ENCODE results near the gene TTF1.

TTF1 gene

GRCh38 chr9:132430998-132431397 lies 24.4 kb upstream of the TTF1 start:
- H3K23ac ChIP-seq (ENCODE audit: low read length in 2 of 2), result no peak overlapping the region
- DNase-seq, result no peak
- H4K91ac ChIP-seq (ENCODE audit: low read length), result no peak overlapping the region
- peak overlapping the region; percentile 54 for H4K8ac ChIP-seq (ENCODE audit: low read length)
- no peak overlapping the region for H2AFZ ChIP-seq (ENCODE audit: low read depth, low read length)
- H2BK15ac ChIP-seq (ENCODE audit: low read depth, poor library complexity, severe bottlenecking), result no peak overlapping the region
- peaks cover 51 to 72% of the 10 kb centered on the region in 2 experiments for H3K27me3 ChIP-seq (ENCODE audit: control insufficient read depth in 1 of 2, insufficient read depth in 1 of 2, low read length in 2 of 2)
- no peak overlapping the region for H2AK5ac ChIP-seq (ENCODE audit: low read length, severe bottlenecking)
- H3K36me3 ChIP-seq (ENCODE audit: control insufficient read depth in 1 of 2, insufficient read depth in 2 of 2, low read depth in 1 of 2, low read length in 2 of 2), result no peaks in the 10 kb centered on the region
- no peak overlapping the region for H3K4me2 ChIP-seq (ENCODE audit: low read length, poor library complexity, severe bottlenecking)
- H2BK5ac ChIP-seq (ENCODE audit: low read depth, low read length, poor library complexity, severe bottlenecking), result no peak overlapping the region
- WGBS, result 57% methylated on average over 1 of the region's 1 CpG
- H3K4me1 ChIP-seq (ENCODE audit: control insufficient read depth, insufficient read depth, low read depth, low read length), result no peaks in the 10 kb centered on the region
- H3K79me1 ChIP-seq (replicated peaks; ENCODE audit: low read length, poor library complexity, severe bottlenecking), result no peaks in the 10 kb centered on the region
- H3K9me3 ChIP-seq (ENCODE audit: control insufficient read depth, low read length), result no peaks in the 10 kb centered on the region
- H3K4ac ChIP-seq (ENCODE audit: low read depth in 1 of 2, low read length in 2 of 2), result no peak overlapping the region
- no peak overlapping the region for H3K4me3 ChIP-seq (ENCODE audit: insufficient read depth in 1 of 2, low read depth in 1 of 2, low read length in 2 of 2)
- H2BK12ac ChIP-seq (ENCODE audit: low read length in 2 of 2), result no peak overlapping the region
- no peak overlapping the region for H3K18ac ChIP-seq (ENCODE audit: low read depth in 1 of 2, low read length in 2 of 2)
- H3K27ac ChIP-seq (ENCODE audit: low read length, poor library complexity, severe bottlenecking), result no peak overlapping the region
- H2BK120ac ChIP-seq (ENCODE audit: low read depth, low read length), result no peak overlapping the region
- H3K9ac ChIP-seq (ENCODE audit: low read length), result no peak overlapping the region
- H3K14ac ChIP-seq (ENCODE audit: low read length in 2 of 2), result no peak overlapping the region

GRCh38 chr9:132426639-132427414 lies 20.2 kb upstream of the TTF1 start:
- H3K9ac ChIP-seq (ENCODE audit: low read length), result no peak overlapping the region
- H2AK5ac ChIP-seq (ENCODE audit: low read length, severe bottlenecking), result no peak overlapping the region
- H3K27me3 ChIP-seq (ENCODE audit: control insufficient read depth in 1 of 2, insufficient read depth in 1 of 2, low read length in 2 of 2), result peaks cover 66 to 87% of the 10 kb centered on the region in 2 experiments
- no peak overlapping the region for H3K4me3 ChIP-seq (ENCODE audit: insufficient read depth in 1 of 2, low read depth in 1 of 2, low read length in 2 of 2)
- no peaks in the 10 kb centered on the region for H3K79me1 ChIP-seq (replicated peaks; ENCODE audit: low read length, poor library complexity, severe bottlenecking)
- no peaks in the 10 kb centered on the region for H3K36me3 ChIP-seq (ENCODE audit: control insufficient read depth in 1 of 2, insufficient read depth in 2 of 2, low read depth in 1 of 2, low read length in 2 of 2)
- H2BK15ac ChIP-seq (ENCODE audit: low read depth, poor library complexity, severe bottlenecking), result no peak overlapping the region
- H2BK12ac ChIP-seq (ENCODE audit: low read length in 2 of 2), result no peak overlapping the region
- H3K4me2 ChIP-seq (ENCODE audit: low read length, poor library complexity, severe bottlenecking), result no peak overlapping the region
- no peaks in the 10 kb centered on the region for H3K9me3 ChIP-seq (ENCODE audit: control insufficient read depth, low read length)
- no peak overlapping the region for H2BK5ac ChIP-seq (ENCODE audit: low read depth, low read length, poor library complexity, severe bottlenecking)
- H2AFZ ChIP-seq (ENCODE audit: low read depth, low read length), result no peak overlapping the region
- peak overlapping the region in 1 of 2 experiments; percentile 71 for H3K14ac ChIP-seq (ENCODE audit: low read length in 2 of 2)
- 80% methylated on average over 13 of the region's 17 CpGs for WGBS
- no peaks in the 10 kb centered on the region for H3K4me1 ChIP-seq (ENCODE audit: control insufficient read depth, insufficient read depth, low read depth, low read length)
- no peak overlapping the region for H4K91ac ChIP-seq (ENCODE audit: low read length)
- no peak for DNase-seq
- no peak overlapping the region for H3K4ac ChIP-seq (ENCODE audit: low read depth in 1 of 2, low read length in 2 of 2)
- no peak overlapping the region for H4K8ac ChIP-seq (ENCODE audit: low read length)
- H3K23ac ChIP-seq (ENCODE audit: low read length in 2 of 2), result no peak overlapping the region
- H3K18ac ChIP-seq (ENCODE audit: low read depth in 1 of 2, low read length in 2 of 2), result no peak overlapping the region
- H2BK120ac ChIP-seq (ENCODE audit: low read depth, low read length), result no peak overlapping the region
- H3K27ac ChIP-seq (ENCODE audit: low read length, poor library complexity, severe bottlenecking), result no peak overlapping the region

- no peak overlapping the region for H2AFZ ChIP-seq (ENCODE audit: low read depth, low read length)
- no peak overlapping the region for H2BK15ac ChIP-seq (ENCODE audit: low read depth, poor library complexity, severe bottlenecking)
- WGBS, result 52% methylated on average over 6 of the region's 7 CpGs
- no peak overlapping the region for H2BK5ac ChIP-seq (ENCODE audit: low read depth, low read length, poor library complexity, severe bottlenecking)
- H3K79me1 ChIP-seq (replicated peaks; ENCODE audit: low read length, poor library complexity, severe bottlenecking), result no peaks in the 10 kb centered on the region
- no peak overlapping the region for H3K9ac ChIP-seq (ENCODE audit: low read length)
- DNase-seq, result no peak
- no peak overlapping the region for H3K14ac ChIP-seq (ENCODE audit: low read length in 2 of 2)
- H3K36me3 ChIP-seq (ENCODE audit: control insufficient read depth in 1 of 2, insufficient read depth in 2 of 2, low read depth in 1 of 2, low read length in 2 of 2), result no peaks in the 10 kb centered on the region
- H4K8ac ChIP-seq (ENCODE audit: low read length), result no peak overlapping the region
- H3K4me3 ChIP-seq (ENCODE audit: insufficient read depth in 1 of 2, low read depth in 1 of 2, low read length in 2 of 2), result no peak overlapping the region
- no peaks in the 10 kb centered on the region for H3K9me3 ChIP-seq (ENCODE audit: control insufficient read depth, low read length)
- H3K4me1 ChIP-seq (ENCODE audit: control insufficient read depth, insufficient read depth, low read depth, low read length), result no peaks in the 10 kb centered on the region
- H3K27ac ChIP-seq (ENCODE audit: low read length, poor library complexity, severe bottlenecking), result no peak overlapping the region
- no peak overlapping the region for H2BK12ac ChIP-seq (ENCODE audit: low read length in 2 of 2)
- peaks cover 64 to 81% of the 10 kb centered on the region in 2 experiments for H3K27me3 ChIP-seq (ENCODE audit: control insufficient read depth in 1 of 2, insufficient read depth in 1 of 2, low read length in 2 of 2)
- no peak overlapping the region for H3K23ac ChIP-seq (ENCODE audit: low read length in 2 of 2)
- no peak overlapping the region for H3K4ac ChIP-seq (ENCODE audit: low read depth in 1 of 2, low read length in 2 of 2)
- H3K4me2 ChIP-seq (ENCODE audit: low read length, poor library complexity, severe bottlenecking), result no peak overlapping the region
- H4K91ac ChIP-seq (ENCODE audit: low read length), result no peak overlapping the region
- H2AK5ac ChIP-seq (ENCODE audit: low read length, severe bottlenecking), result no peak overlapping the region
- no peak overlapping the region for H3K18ac ChIP-seq (ENCODE audit: low read depth in 1 of 2, low read length in 2 of 2)
- no peak overlapping the region for H2BK120ac ChIP-seq (ENCODE audit: low read depth, low read length)
These were observed 19.0 kb upstream of the TTF1 start for GRCh38 chr9:132425675-132426062.

GRCh38 chr9:132424857-132425674 lies 18.4 kb upstream of the TTF1 start:
- H2AFZ ChIP-seq (ENCODE audit: low read depth, low read length), result no peak overlapping the region
- no peaks in the 10 kb centered on the region for H3K9me3 ChIP-seq (ENCODE audit: control insufficient read depth, low read length)
- no peak overlapping the region for H3K4me3 ChIP-seq (ENCODE audit: insufficient read depth in 1 of 2, low read depth in 1 of 2, low read length in 2 of 2)
- no peak overlapping the region for H3K9ac ChIP-seq (ENCODE audit: low read length)
- H3K4ac ChIP-seq (ENCODE audit: low read depth in 1 of 2, low read length in 2 of 2), result no peak overlapping the region
- H4K91ac ChIP-seq (ENCODE audit: low read length), result no peak overlapping the region
- no peak for DNase-seq
- H2BK15ac ChIP-seq (ENCODE audit: low read depth, poor library complexity, severe bottlenecking), result no peak overlapping the region
- H3K4me2 ChIP-seq (ENCODE audit: low read length, poor library complexity, severe bottlenecking), result no peak overlapping the region
- no peak overlapping the region for H3K23ac ChIP-seq (ENCODE audit: low read length in 2 of 2)
- no peak overlapping the region for H2AK5ac ChIP-seq (ENCODE audit: low read length, severe bottlenecking)
- WGBS, result 29% methylated on average over 19 of the region's 22 CpGs
- H2BK120ac ChIP-seq (ENCODE audit: low read depth, low read length), result no peak overlapping the region
- no peak overlapping the region for H3K27ac ChIP-seq (ENCODE audit: low read length, poor library complexity, severe bottlenecking)
- no peaks in the 10 kb centered on the region for H3K4me1 ChIP-seq (ENCODE audit: control insufficient read depth, insufficient read depth, low read depth, low read length)
- no peaks in the 10 kb centered on the region for H3K36me3 ChIP-seq (ENCODE audit: control insufficient read depth in 1 of 2, insufficient read depth in 2 of 2, low read depth in 1 of 2, low read length in 2 of 2)
- no peaks in the 10 kb centered on the region for H3K79me1 ChIP-seq (replicated peaks; ENCODE audit: low read length, poor library complexity, severe bottlenecking)
- H4K8ac ChIP-seq (ENCODE audit: low read length), result no peak overlapping the region
- H3K18ac ChIP-seq (ENCODE audit: low read depth in 1 of 2, low read length in 2 of 2), result no peak overlapping the region
- H3K14ac ChIP-seq (ENCODE audit: low read length in 2 of 2), result no peak overlapping the region
- peaks cover 61 to 75% of the 10 kb centered on the region in 2 experiments for H3K27me3 ChIP-seq (ENCODE audit: control insufficient read depth in 1 of 2, insufficient read depth in 1 of 2, low read length in 2 of 2)
- H2BK5ac ChIP-seq (ENCODE audit: low read depth, low read length, poor library complexity, severe bottlenecking), result no peak overlapping the region
- no peak overlapping the region for H2BK12ac ChIP-seq (ENCODE audit: low read length in 2 of 2)

All from mesenchymal stem cell (in vitro differentiated cells and primary cell).